Osteoblast (primary cell): Measurements from ENCODE around the gene TNRC6A. TPM values are rescaled to one million over a fixed set of nuclear protein-coding genes. Genes with fewer than 3 reads are reported as not detected.
A peak's percentile ranks its signal among the peaks of the same experiment; 100 is the strongest.

ENCODE experiments used
- DNase-seq: peaks from one replicate; pipeline ENCODE4 v3.0.0; 2011; ENCODE audit warnings: low spot score, mixed read lengths; ENCODE audit not compliant: insufficient read length; ENCODE audit errors: missing footprints
- H2AFZ ChIP-seq: 2 replicates; pipeline ENCODE4 v1.6.0; 2011; ENCODE audit warnings: mild to moderate bottlenecking, low read length
- H3K27ac ChIP-seq: 2 replicates; pipeline ENCODE4 v1.5.1; 2011; ENCODE audit warnings: mild to moderate bottlenecking, low read depth, low read length, moderate library complexity
- H3K27me3 ChIP-seq: 2 replicates; pipeline ENCODE4 v1.6.0; 2012; ENCODE audit warnings: mild to moderate bottlenecking, control low read depth, inconsistent platforms, low read length, moderate library complexity; ENCODE audit not compliant: insufficient read depth
- H3K36me3 ChIP-seq: 2 replicates; pipeline ENCODE4 v1.5.1; 2011; ENCODE audit warnings: mild to moderate bottlenecking, low read length, control low read depth, moderate library complexity; ENCODE audit not compliant: insufficient read depth
- H3K4me1 ChIP-seq: 2 replicates; pipeline ENCODE4 v1.5.1; 2011; ENCODE audit warnings: mild to moderate bottlenecking, low read length, control low read depth, moderate library complexity; ENCODE audit not compliant: insufficient read depth
- H3K4me2 ChIP-seq: 2 replicates; pipeline ENCODE4 v1.6.0; 2011; ENCODE audit warnings: mild to moderate bottlenecking, low read length; ENCODE audit not compliant: insufficient read depth
- H3K4me3 ChIP-seq: fragments of 200-600 bp; sonication (generic); 3 replicates; pipeline ENCODE4 v1.5.1; 2012; ENCODE audit warnings: mild to moderate bottlenecking, low read length, inconsistent platforms; ENCODE audit not compliant: insufficient read depth
- H3K79me2 ChIP-seq: 2 replicates; pipeline ENCODE4 v1.6.0; 2012; ENCODE audit warnings: mild to moderate bottlenecking, low read length, control low read depth, inconsistent platforms; ENCODE audit not compliant: insufficient read depth
- H3K9me3 ChIP-seq: 2 replicates; pipeline ENCODE4 v1.5.1; 2011; ENCODE audit warnings: low read depth, low read length, control low read depth
- H4K20me1 ChIP-seq: 2 replicates; pipeline ENCODE4 v1.6.0; 2012; ENCODE audit warnings: mild to moderate bottlenecking, low read length, control low read depth; ENCODE audit not compliant: insufficient read depth
- total RNA-seq: library from RNA; depleted of rRNA; stranded (reverse); fragments of >200 nt; gene quantifications from 2 replicates; pipeline ENCODE4 v1.2.3, GENCODE V29; 2012
- TF ChIP-seq, protein P1 (sequence below): IDR thresholded peaks from 2 replicates; pipeline ENCODE4 v1.5.1; 2011; ENCODE audit warnings: mild to moderate bottlenecking, low read depth, low read length, moderate library complexity; ENCODE audit errors: extremely low read depth

TNRC6A gene
- total RNA-seq, 1 donor: 38.0 TPM

GRCh38 chr16:24685539-24686432 is 43.7 kb upstream of the TNRC6A start:
- H3K9me3 ChIP-seq: no peaks in the 10 kb centered on the region
- peak; percentile 72 for DNase-seq
- no peaks in the 10 kb centered on the region for H4K20me1 ChIP-seq
- TF ChIP-seq, protein P1, sequence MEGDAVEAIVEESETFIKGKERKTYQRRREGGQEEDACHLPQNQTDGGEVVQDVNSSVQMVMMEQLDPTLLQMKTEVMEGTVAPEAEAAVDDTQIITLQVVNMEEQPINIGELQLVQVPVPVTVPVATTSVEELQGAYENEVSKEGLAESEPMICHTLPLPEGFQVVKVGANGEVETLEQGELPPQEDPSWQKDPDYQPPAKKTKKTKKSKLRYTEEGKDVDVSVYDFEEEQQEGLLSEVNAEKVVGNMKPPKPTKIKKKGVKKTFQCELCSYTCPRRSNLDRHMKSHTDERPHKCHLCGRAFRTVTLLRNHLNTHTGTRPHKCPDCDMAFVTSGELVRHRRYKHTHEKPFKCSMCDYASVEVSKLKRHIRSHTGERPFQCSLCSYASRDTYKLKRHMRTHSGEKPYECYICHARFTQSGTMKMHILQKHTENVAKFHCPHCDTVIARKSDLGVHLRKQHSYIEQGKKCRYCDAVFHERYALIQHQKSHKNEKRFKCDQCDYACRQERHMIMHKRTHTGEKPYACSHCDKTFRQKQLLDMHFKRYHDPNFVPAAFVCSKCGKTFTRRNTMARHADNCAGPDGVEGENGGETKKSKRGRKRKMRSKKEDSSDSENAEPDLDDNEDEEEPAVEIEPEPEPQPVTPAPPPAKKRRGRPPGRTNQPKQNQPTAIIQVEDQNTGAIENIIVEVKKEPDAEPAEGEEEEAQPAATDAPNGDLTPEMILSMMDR: no peak
- H3K27ac ChIP-seq: peak overlapping the region; percentile 69
- peak overlapping the region; percentile 44 for H3K4me3 ChIP-seq
- peaks cover 13% of the 10 kb centered on the region for H3K4me1 ChIP-seq
- peak overlapping the region; percentile 80 for H2AFZ ChIP-seq
- H3K36me3 ChIP-seq: no peaks in the 10 kb centered on the region
- no peaks in the 10 kb centered on the region for H3K27me3 ChIP-seq
- peak overlapping the region; percentile 61 for H3K4me2 ChIP-seq
- H3K79me2 ChIP-seq: no peaks in the 10 kb centered on the region

DNA sequence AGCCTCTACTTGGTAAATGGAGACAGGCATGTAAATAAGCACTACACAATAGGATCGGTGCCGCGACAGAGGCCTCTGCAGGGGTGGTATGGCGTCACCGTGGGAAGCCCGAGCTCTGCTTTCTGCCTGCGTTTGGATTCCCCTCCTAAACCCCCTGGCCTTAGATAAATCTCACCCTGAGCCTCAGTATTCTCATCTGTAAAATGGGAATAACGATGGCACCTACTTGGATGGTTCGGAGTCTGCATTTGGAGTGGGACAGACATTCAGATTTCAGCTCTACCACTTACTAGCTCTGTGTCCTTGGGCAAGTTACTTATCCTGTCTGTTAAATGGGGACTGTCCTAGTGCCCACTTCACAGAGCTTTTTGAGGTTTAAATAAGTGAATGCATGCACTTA is 42.8 kb upstream of the TNRC6A start:
- Histone ChIP-seq H4K20me1 (no peaks in the 10 kb centered on the region), H3K9me3 (no peaks in the 10 kb centered on the region), H3K79me2 (no peaks in the 10 kb centered on the region), H3K36me3 (no peaks in the 10 kb centered on the region), H3K27ac (no peak overlapping the region), H3K4me1 (peaks cover 13% of the 10 kb centered on the region), H3K27me3 (no peaks in the 10 kb centered on the region), H3K4me3 (no peak overlapping the region), H2AFZ (peak overlapping the region; percentile 80), H3K4me2 (peak overlapping the region; percentile 61)
- DNase-seq: no peak
- TF ChIP-seq, protein P1: no peak

DNA sequence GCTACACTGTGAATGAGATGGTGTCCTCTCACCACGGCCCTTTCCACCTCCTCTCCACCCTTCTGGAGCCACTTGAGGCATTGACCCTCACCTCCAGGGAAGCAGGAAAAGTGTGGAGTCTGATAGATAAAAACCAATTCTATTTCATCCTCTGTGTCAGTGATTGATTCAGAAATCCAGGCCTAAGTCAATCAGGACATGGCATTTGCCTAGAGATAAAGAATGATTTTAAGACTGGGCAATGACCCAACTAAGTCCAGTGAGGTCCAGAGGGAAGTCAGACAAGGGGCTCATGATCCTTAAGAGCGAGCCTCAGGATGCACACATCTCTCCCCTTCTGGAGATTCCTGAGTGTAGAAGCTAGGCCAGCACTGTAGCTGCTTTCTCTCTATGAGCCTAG is 41.1 kb upstream of the TNRC6A start:
- no peak overlapping the region for H3K4me3 ChIP-seq
- no peak for DNase-seq
- no peaks in the 10 kb centered on the region for H3K36me3 ChIP-seq
- TF ChIP-seq, protein P1: no peak
- H3K4me1 ChIP-seq: peaks cover 10% of the 10 kb centered on the region
- no peak overlapping the region for H3K27ac ChIP-seq
- no peaks in the 10 kb centered on the region for H4K20me1 ChIP-seq
- H3K4me2 ChIP-seq: no peak overlapping the region
- H3K9me3 ChIP-seq: no peaks in the 10 kb centered on the region
- no peaks in the 10 kb centered on the region for H3K79me2 ChIP-seq
- H3K27me3 ChIP-seq: no peaks in the 10 kb centered on the region
- peak overlapping the region; percentile 0 for H2AFZ ChIP-seq

DNA sequence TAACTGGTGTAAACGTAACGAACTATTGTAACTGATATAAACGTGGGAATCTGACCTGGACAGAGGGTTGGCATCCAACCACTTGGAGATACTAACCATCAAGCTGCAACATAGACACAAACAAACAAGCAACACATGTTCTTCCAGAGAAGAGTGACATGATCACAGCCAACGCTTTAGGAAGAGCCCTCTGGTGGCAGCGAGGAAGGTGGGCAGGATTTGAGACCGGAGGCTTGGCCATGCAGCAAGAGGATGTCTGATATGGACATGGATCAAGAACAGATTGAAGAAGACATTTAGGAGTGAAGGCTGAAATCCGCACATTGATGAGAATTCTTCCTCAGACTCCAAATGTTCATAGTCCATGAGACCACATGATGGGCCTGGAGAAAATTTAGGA is 40.3 kb upstream of the TNRC6A start:
- no peak overlapping the region for H2AFZ ChIP-seq
- no peaks in the 10 kb centered on the region for H4K20me1 ChIP-seq
- TF ChIP-seq, protein P1: peak; percentile 79
- peak; percentile 82 for DNase-seq
- peaks cover 10% of the 10 kb centered on the region for H3K4me1 ChIP-seq
- H3K79me2 ChIP-seq: no peaks in the 10 kb centered on the region
- H3K36me3 ChIP-seq: no peaks in the 10 kb centered on the region
- H3K9me3 ChIP-seq: no peaks in the 10 kb centered on the region
- no peak overlapping the region for H3K4me3 ChIP-seq
- H3K27ac ChIP-seq: no peak overlapping the region
- H3K27me3 ChIP-seq: no peaks in the 10 kb centered on the region
- H3K4me2 ChIP-seq: no peak overlapping the region
